Sigmoid colon (tissue), 7 donors: ENCODE results near the gene PLXNA4. TPM values are rescaled to one million over a fixed set of nuclear protein-coding genes. Genes with fewer than 3 reads are reported as not detected.
A peak's percentile ranks its signal among the peaks of the same experiment; 100 is the strongest.

Experiments used
- DNase-seq: peaks from one replicate; pipeline ENCODE4 v3.0.0-alpha.2; 2019
- H3K27ac ChIP-seq, 4 donors: fragments of 200-600 bp; sonication (generic); one replicate each; pipeline ENCODE4 v1.5.1; 2016 to 2019; ENCODE audit warnings: mild to moderate bottlenecking in 1 of 4
- H3K27me3 ChIP-seq, 3 donors: fragments of 200-600 bp; sonication (generic); one replicate each; pipeline ENCODE4 v1.5.1; 2019; ENCODE audit warnings: mild to moderate bottlenecking in 1 of 3
- H3K36me3 ChIP-seq, 4 donors: fragments of 200-600 bp; sonication (generic); one replicate each; pipeline ENCODE4 v1.5.1; 2016 to 2019
- H3K4me1 ChIP-seq, 4 donors: fragments of 200-600 bp; sonication (generic); one replicate each; pipeline ENCODE4 v1.5.1; 2017 to 2019
- H3K4me3 ChIP-seq, 4 donors: fragments of 200-600 bp; sonication (generic); one replicate each; pipeline ENCODE4 v1.5.1; 2017 to 2019; ENCODE audit warnings: mild to moderate bottlenecking in 2 of 4, moderate library complexity in 1 of 4
- H3K9me3 ChIP-seq, 4 donors: fragments of 200-600 bp in 3 of 4; sonication (generic) in 3 of 4; one replicate each; pipeline versions ENCODE4 v1.5.1 to v1.6.1; 2013 to 2019
- EP300 ChIP-seq, 4 donors: sonication (generic); formaldehyde crosslinking; IDR thresholded peaks; one replicate each; pipeline ENCODE4 v1.6.1; 2017; ENCODE audit warnings: antibody characterized with exemption in 4 of 4
- POLR2A ChIP-seq, 2 donors: fragments of 450-650 bp; IDR thresholded peaks; one replicate each; pipeline ENCODE4 v1.6.1; 2016; ENCODE audit warnings: antibody characterized with exemption in 2 of 2, mild to moderate bottlenecking in 2 of 2, moderate library complexity in 2 of 2
- POLR2AphosphoS5 ChIP-seq, 4 donors: sonication (generic); formaldehyde crosslinking; IDR thresholded peaks; one replicate each; pipeline ENCODE4 v1.6.1; 2017; ENCODE audit warnings: antibody characterized with exemption in 4 of 4
- WGBS, 2 donors: extraction: QIAGEN DNeasy Blood & Tissue Kit; methylation state at CpG; one replicate each; pipeline ENCODE4 v1.1.7; 2013; 5-methylcytosine and 5-hydroxymethylcytosine counted together
- intact Hi-C: fragments of 100-400 bp; cut with DNase I; formaldehyde crosslinking; loops from one replicate; pipeline ENCODE4 v1.15.1; 2023
- polyA plus RNA-seq, 3 donors: library from polyadenylated mRNA; stranded (reverse); fragments of 200-250 nt; gene quantifications; one replicate each; pipeline ENCODE4 v1.2.3, GENCODE V29; 2013
- total RNA-seq, 4 donors: library from RNA; depleted of rRNA; stranded (reverse); fragments of >200 nt; gene quantifications; one replicate each; pipeline ENCODE4 v1.1.0, GENCODE V29; 2016
- TF ChIP-seq, protein P1 (sequence below), 4 experiments: fragments of 450-650 bp in 3 of 4; fragments of 200-600 bp in 1 of 4; IDR thresholded peaks; one replicate each; pipeline ENCODE4 v1.5.1; 2016 to 2019; ENCODE audit warnings: antibody characterized with exemption in 4 of 4, mild to moderate bottlenecking in 3 of 4, moderate library complexity in 2 of 4
- donor health status: healthy with polysubstance abuse.
- donor health status: Bipolar disorder and iron deficiency.
- donor health status: healthy.

PLXNA4 gene
- total and polyA plus RNA-seq, 7 donors = under 0.01 to 10.5 (median 3.7) TPM; not detected in 1

DNA sequence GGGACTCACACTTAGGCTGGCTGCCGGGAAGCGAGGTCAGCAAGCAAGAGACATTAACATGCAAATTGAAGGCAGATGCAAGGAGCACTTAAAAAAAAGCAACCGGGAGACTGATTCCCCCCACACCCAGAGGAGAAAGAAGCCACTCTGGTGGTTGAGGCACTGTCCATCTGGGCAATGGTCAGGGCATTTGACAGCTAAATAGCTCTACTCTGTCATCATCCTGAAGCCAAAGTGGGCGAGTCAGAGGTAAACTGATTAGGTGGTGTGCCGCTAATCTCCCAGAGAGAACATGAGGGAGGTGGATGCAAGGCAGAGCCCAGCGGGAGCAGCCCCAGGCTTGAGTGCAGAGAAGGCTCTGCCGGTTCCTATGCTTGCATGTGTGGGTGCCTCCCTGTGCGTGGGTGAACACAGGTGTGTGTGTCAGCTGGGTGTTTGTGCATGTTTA, 100.6 kb downstream of the PLXNA4 start:
- H3K36me3 ChIP-seq = no peaks in the 10 kb centered on the region
- H3K4me3 ChIP-seq = no peak overlapping the region
- H3K4me1 ChIP-seq = peaks cover 0 to 21% (median 9%) of the 10 kb centered on the region in 4 donors
- intact Hi-C loops = no loop called here
- no peaks in the 10 kb centered on the region for H3K27me3 ChIP-seq
- no peaks in the 10 kb centered on the region for H3K9me3 ChIP-seq
- TF ChIP-seq, protein P1, sequence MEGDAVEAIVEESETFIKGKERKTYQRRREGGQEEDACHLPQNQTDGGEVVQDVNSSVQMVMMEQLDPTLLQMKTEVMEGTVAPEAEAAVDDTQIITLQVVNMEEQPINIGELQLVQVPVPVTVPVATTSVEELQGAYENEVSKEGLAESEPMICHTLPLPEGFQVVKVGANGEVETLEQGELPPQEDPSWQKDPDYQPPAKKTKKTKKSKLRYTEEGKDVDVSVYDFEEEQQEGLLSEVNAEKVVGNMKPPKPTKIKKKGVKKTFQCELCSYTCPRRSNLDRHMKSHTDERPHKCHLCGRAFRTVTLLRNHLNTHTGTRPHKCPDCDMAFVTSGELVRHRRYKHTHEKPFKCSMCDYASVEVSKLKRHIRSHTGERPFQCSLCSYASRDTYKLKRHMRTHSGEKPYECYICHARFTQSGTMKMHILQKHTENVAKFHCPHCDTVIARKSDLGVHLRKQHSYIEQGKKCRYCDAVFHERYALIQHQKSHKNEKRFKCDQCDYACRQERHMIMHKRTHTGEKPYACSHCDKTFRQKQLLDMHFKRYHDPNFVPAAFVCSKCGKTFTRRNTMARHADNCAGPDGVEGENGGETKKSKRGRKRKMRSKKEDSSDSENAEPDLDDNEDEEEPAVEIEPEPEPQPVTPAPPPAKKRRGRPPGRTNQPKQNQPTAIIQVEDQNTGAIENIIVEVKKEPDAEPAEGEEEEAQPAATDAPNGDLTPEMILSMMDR (IDR thresholded peaks at IDR 0.05) = no peak
- TF ChIP-seq EP300 (IDR thresholded peaks at IDR 0.05) (no peak), POLR2AphosphoS5 (IDR thresholded peaks at IDR 0.05) (no peak), POLR2A (IDR thresholded peaks at IDR 0.05) (no peak)
- DNase-seq = no peak
- H3K27ac ChIP-seq = no peak overlapping the region
- 54 to 67% methylated on average over 8 of the region's 8 CpGs for WGBS, 2 donors

DNA sequence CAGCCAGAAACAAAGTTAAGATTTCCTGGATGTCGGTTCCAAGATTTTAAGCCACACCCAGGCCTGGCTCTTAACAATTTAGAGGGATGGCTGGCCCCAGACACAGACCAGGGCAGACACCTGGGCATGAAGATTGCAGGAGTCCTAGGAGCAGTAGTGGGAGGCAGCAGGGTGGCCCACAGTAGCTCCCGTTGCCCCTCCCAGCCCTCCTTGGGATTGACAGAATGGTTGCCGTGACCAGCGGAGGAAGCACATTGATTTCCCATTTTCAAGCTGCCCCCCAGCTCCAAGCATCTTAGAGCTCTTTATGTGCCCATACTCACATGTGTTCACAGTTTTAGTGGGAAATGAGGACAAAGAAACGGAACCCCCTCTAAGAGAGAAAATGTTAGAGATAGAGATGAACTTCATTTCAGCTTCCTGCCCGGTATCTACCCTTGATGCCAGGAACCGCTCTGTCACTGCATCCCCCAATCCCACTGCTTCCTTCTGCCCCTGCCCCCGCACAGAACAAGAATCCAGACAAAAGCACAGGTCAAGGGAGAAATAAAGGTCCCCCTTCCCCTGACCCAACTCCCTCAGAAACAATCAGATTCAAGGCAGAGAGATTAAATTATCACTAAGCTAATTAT, 101.1 kb downstream of the PLXNA4 start:
- H3K4me1 ChIP-seq = peaks cover 0 to 21% (median 7%) of the 10 kb centered on the region in 4 donors

DNA sequence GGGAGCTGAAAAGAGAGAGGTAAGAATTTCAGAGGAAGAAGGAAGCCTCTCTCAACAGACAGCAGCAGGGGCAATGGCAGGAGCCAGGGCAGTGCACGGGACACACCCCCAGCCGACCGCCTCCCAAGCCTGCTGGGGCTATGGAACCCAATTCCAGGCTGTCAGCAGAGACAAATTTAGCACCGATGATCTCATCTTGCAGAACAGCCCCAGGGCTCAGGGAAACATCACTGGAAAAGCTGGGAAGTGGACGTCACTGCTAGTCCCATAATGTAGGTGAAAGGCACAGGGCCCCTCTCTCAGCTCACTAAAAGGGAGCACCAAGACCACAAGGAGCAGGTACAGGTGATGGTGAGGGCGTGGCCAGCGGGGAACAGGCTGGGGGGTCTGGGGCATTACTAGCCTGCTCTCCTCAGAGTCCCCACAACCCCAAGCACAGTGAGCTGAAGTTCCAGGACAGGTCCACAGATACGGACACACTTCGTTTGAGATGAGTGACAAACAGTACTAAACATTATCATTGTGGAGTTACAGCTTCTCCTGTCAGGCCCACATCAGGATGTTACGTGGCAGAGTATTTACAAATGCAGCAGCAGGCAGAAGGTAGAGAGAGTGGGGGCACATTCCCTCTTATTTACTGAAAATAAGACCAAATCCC, 103.7 kb downstream of the PLXNA4 start:
- Histone ChIP-seq H3K36me3 (no peaks in the 10 kb centered on the region), H3K27me3 (no peaks in the 10 kb centered on the region), H3K9me3 (no peaks in the 10 kb centered on the region), H3K27ac (peak overlapping the region in 2 of 4 donors; percentile 38 to 58), H3K4me3 (no peak overlapping the region), H3K4me1 (peaks cover 0 to 21% (median 7%) of the 10 kb centered on the region in 4 donors)
- peak; percentile 82 for DNase-seq
- TF ChIP-seq EP300 (IDR thresholded peaks at IDR 0.05) (peak in 1 of 4 donors; percentile 19), POLR2AphosphoS5 (IDR thresholded peaks at IDR 0.05) (peak in 1 of 4 donors; percentile 50), POLR2A (IDR thresholded peaks at IDR 0.05) (no peak)
- TF ChIP-seq, protein P1 (IDR thresholded peaks at IDR 0.05) = no peak
- WGBS, 2 donors = 66 to 67% methylated on average over 10 of the region's 10 CpGs
- intact Hi-C loops = no loop called here

More for the DNA sequence above, 101.1 kb downstream of the PLXNA4 start:
- intact Hi-C loops = no loop called here
- H3K27ac ChIP-seq = no peak overlapping the region
- H3K4me3 ChIP-seq = no peak overlapping the region
- no peak for DNase-seq
- no peaks in the 10 kb centered on the region for H3K27me3 ChIP-seq
- H3K36me3 ChIP-seq = no peaks in the 10 kb centered on the region
- TF ChIP-seq EP300 (IDR thresholded peaks at IDR 0.05) = no peak
- TF ChIP-seq POLR2A (IDR thresholded peaks at IDR 0.05) = no peak
- TF ChIP-seq, protein P1 (IDR thresholded peaks at IDR 0.05) = no peak
- TF ChIP-seq POLR2AphosphoS5 (IDR thresholded peaks at IDR 0.05) = no peak
- WGBS, 2 donors = 42 to 50% methylated on average over 8 of the region's 8 CpGs
- H3K9me3 ChIP-seq = no peaks in the 10 kb centered on the region

DNA sequence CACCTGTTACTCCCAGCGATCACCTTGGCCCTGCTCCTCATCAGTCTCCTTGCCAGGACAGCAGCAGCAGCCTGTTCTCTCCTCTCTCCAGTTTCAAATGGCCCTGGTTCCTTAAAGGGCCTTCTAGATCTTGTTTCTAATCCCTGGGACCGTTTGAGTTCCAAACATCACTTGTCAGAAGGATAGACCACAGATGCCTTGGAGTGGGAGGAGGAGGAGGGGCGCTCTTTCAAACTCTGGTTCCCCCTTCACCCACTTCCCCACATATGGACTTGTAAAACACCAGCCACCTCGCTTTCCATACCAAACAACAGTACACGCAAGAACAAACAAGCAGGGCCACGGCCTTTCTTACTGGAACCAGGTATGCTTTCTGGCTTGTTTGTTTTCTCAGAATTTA, 104.8 kb downstream of the PLXNA4 start:
- Histone ChIP-seq H3K9me3 (no peaks in the 10 kb centered on the region), H3K4me3 (no peak overlapping the region), H3K27me3 (no peaks in the 10 kb centered on the region), H3K4me1 (peaks cover 0 to 21% (median 7%) of the 10 kb centered on the region in 4 donors), H3K27ac (peak overlapping the region in 1 of 4 donors; percentile 58), H3K36me3 (no peaks in the 10 kb centered on the region)
- 53 to 71% methylated on average over 6 of the region's 6 CpGs for WGBS, 2 donors
- TF ChIP-seq EP300 (IDR thresholded peaks at IDR 0.05) (no peak), POLR2AphosphoS5 (IDR thresholded peaks at IDR 0.05) (no peak), POLR2A (IDR thresholded peaks at IDR 0.05) (no peak)
- TF ChIP-seq, protein P1 (IDR thresholded peaks at IDR 0.05) = no peak
- intact Hi-C loops = no loop called here
- DNase-seq = no peak
